OCI-LY1 (cell line): ENCODE measurements around the gene LLGL2.

Source experiments
- H2AFZ ChIP-seq: fragments of 200-600 bp; sonication (generic), shearing (Covaris generic); 2 replicates; pipeline ENCODE4 v1.6.0; 2014; ENCODE audit warnings: antibody characterized with exemption, mild to moderate bottlenecking, low read length
- H3F3A ChIP-seq: fragments of 200-600 bp; sonication (generic), shearing (Covaris generic); 2 replicates; pipeline ENCODE4 v1.6.0; 2014; ENCODE audit warnings: mild to moderate bottlenecking, antibody characterized with exemption, low read length, moderate library complexity; ENCODE audit not compliant: insufficient read depth
- H3K27ac ChIP-seq: fragments of 200-600 bp; sonication (generic); 2 replicates; pipeline ENCODE4 v1.5.1; 2014; ENCODE audit warnings: low read length, mixed run types, mild to moderate bottlenecking, low read depth; ENCODE audit not compliant: poor library complexity, severe bottlenecking
- H3K27me3 ChIP-seq: fragments of 200-600 bp; sonication (generic); 2 replicates; pipeline ENCODE4 v1.6.0; 2014; ENCODE audit warnings: antibody characterized with exemption, mild to moderate bottlenecking, low read length, moderate library complexity; ENCODE audit not compliant: insufficient read depth
- H3K36me3 ChIP-seq: fragments of 200-600 bp; sonication (generic); 2 replicates; pipeline ENCODE4 v1.6.1; 2014; ENCODE audit warnings: mild to moderate bottlenecking, antibody characterized with exemption, low read length, moderate library complexity, mixed read lengths; ENCODE audit not compliant: insufficient read depth
- H3K4me1 ChIP-seq: fragments of 200-600 bp; sonication (generic); 2 replicates; pipeline ENCODE4 v1.5.1; 2014; ENCODE audit warnings: mild to moderate bottlenecking, low read length, moderate library complexity; ENCODE audit not compliant: insufficient read depth, severe bottlenecking
- H3K4me2 ChIP-seq: fragments of 200-600 bp; sonication (generic), shearing (Covaris generic); 2 replicates; pipeline ENCODE4 v1.6.1; 2014; ENCODE audit warnings: low read length
- H3K4me3 ChIP-seq: fragments of 200-600 bp; sonication (generic); 2 replicates; pipeline ENCODE4 v1.5.1; 2014; ENCODE audit warnings: low read length, low read depth, mild to moderate bottlenecking, mixed read lengths; ENCODE audit not compliant: poor library complexity, severe bottlenecking
- H3K79me2 ChIP-seq: fragments of 200-600 bp; shearing (Covaris generic); 2 replicates; pipeline ENCODE4 v1.6.1; 2016; ENCODE audit warnings: mixed run types, low read length, mixed read lengths; ENCODE audit not compliant: insufficient read depth
- H3K9ac ChIP-seq: fragments of 200-600 bp; sonication (generic), shearing (Covaris generic); 2 replicates; pipeline ENCODE4 v1.6.1; 2014; ENCODE audit warnings: mild to moderate bottlenecking, low read length, mixed read lengths
- H3K9me2 ChIP-seq: fragments of 200-600 bp; sonication (generic), shearing (Covaris generic); 2 replicates; pipeline ENCODE4 v1.6.1; 2014; ENCODE audit warnings: low read depth, mild to moderate bottlenecking, low read length, mixed read lengths
- H3K9me3 ChIP-seq: fragments of 200-600 bp; shearing (Covaris generic); 2 replicates; pipeline ENCODE4 v1.6.1; 2014; ENCODE audit warnings: low read length, mixed read lengths
- H4K20me1 ChIP-seq: fragments of 200-600 bp; sonication (generic), shearing (Covaris generic); 2 replicates; pipeline ENCODE4 v1.6.0; 2016; ENCODE audit warnings: mild to moderate bottlenecking, low read length; ENCODE audit not compliant: insufficient read depth
- EZH2 ChIP-seq: fragments of 200-600 bp; sonication (generic), shearing (Covaris generic); IDR thresholded peaks from 2 replicates; pipeline ENCODE4 v1.8.0; 2017; ENCODE audit warnings: borderline replicate concordance, mixed run types, mild to moderate bottlenecking, antibody characterized with exemption, low read length, moderate library complexity, mixed read lengths
- TF ChIP-seq, protein P1 (sequence below): fragments of 200-600 bp; sonication (generic), shearing (Covaris generic); IDR thresholded peaks from 2 replicates; pipeline ENCODE4 v1.5.1; 2017; ENCODE audit warnings: mild to moderate bottlenecking, antibody characterized with exemption, low read length, moderate library complexity, mixed read lengths

The LLGL2 gene

DNA sequence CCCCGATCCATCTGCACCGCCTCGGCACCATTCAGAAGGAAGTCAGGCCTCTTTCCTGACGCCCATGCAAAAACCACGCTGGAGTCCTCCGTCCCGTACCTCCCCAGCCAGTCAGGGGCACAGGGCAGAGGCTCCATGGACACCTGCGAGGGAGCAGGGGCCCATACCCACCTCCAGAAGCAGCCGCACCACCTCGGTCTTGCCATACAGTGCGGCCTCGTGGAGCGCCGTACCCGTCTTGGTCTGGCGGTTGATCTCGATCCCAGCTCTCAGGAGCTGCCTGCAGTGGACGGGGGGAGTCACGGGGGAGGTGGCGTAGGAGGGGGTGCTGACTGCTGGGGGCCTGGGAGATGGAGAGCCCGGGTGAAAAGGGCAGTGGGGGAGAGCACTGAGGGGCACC is 19.4 kb upstream of the LLGL2 start:
- Histone ChIP-seq H3K9me3 (no peaks in the 10 kb centered on the region), H3K27ac (no peak overlapping the region), H2AFZ (no peak overlapping the region)

DNA sequence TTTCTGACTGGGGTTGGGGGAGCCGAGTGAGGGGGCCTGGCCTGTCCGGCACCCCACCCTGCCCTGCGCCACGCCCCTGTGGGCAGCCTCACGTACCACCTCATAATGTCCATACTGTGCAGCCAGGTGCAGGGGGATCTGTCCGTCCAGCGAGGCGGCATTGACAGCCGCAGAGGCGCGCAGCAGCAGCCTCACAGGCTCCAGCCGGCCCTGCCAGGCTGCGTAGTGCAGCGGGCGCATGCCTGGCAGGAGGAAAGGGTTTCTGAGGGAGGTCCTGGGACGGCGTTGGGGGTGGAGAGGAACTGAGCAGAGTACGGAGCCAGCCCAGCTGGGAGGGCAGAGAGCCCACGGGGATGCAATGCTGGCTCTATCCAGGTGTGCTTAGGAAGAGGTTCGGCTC is 18.6 kb upstream of the LLGL2 start:
- Histone ChIP-seq H3F3A (no peaks in the 10 kb centered on the region), H3K4me2 (no peak overlapping the region), H3K27ac (no peak overlapping the region), H3K4me3 (no peak overlapping the region), H3K27me3 (peaks cover 15% of the 10 kb centered on the region), H3K4me1 (no peaks in the 10 kb centered on the region), H3K9ac (no peak overlapping the region), H3K36me3 (no peaks in the 10 kb centered on the region), H4K20me1 (no peaks in the 10 kb centered on the region), H3K9me2 (no peaks in the 10 kb centered on the region), H3K79me2 (no peaks in the 10 kb centered on the region), H3K9me3 (no peaks in the 10 kb centered on the region), H2AFZ (no peak overlapping the region)
- TF ChIP-seq EZH2 = no peak
- TF ChIP-seq, protein P1, sequence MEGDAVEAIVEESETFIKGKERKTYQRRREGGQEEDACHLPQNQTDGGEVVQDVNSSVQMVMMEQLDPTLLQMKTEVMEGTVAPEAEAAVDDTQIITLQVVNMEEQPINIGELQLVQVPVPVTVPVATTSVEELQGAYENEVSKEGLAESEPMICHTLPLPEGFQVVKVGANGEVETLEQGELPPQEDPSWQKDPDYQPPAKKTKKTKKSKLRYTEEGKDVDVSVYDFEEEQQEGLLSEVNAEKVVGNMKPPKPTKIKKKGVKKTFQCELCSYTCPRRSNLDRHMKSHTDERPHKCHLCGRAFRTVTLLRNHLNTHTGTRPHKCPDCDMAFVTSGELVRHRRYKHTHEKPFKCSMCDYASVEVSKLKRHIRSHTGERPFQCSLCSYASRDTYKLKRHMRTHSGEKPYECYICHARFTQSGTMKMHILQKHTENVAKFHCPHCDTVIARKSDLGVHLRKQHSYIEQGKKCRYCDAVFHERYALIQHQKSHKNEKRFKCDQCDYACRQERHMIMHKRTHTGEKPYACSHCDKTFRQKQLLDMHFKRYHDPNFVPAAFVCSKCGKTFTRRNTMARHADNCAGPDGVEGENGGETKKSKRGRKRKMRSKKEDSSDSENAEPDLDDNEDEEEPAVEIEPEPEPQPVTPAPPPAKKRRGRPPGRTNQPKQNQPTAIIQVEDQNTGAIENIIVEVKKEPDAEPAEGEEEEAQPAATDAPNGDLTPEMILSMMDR = no peak

More for the DNA sequence above, 19.4 kb upstream of the LLGL2 start:
- peaks cover 15% of the 10 kb centered on the region for H3K27me3 ChIP-seq
- no peaks in the 10 kb centered on the region for H3K36me3 ChIP-seq
- H3K4me3 ChIP-seq = no peak overlapping the region
- no peaks in the 10 kb centered on the region for H3K9me2 ChIP-seq
- H3K79me2 ChIP-seq = no peaks in the 10 kb centered on the region
- H3K9ac ChIP-seq = no peak overlapping the region
- H3K4me1 ChIP-seq = no peaks in the 10 kb centered on the region
- no peaks in the 10 kb centered on the region for H4K20me1 ChIP-seq
- H3F3A ChIP-seq = no peaks in the 10 kb centered on the region
- no peak overlapping the region for H3K4me2 ChIP-seq
- TF ChIP-seq, protein P1 = no peak
- no peak for TF ChIP-seq EZH2

DNA sequence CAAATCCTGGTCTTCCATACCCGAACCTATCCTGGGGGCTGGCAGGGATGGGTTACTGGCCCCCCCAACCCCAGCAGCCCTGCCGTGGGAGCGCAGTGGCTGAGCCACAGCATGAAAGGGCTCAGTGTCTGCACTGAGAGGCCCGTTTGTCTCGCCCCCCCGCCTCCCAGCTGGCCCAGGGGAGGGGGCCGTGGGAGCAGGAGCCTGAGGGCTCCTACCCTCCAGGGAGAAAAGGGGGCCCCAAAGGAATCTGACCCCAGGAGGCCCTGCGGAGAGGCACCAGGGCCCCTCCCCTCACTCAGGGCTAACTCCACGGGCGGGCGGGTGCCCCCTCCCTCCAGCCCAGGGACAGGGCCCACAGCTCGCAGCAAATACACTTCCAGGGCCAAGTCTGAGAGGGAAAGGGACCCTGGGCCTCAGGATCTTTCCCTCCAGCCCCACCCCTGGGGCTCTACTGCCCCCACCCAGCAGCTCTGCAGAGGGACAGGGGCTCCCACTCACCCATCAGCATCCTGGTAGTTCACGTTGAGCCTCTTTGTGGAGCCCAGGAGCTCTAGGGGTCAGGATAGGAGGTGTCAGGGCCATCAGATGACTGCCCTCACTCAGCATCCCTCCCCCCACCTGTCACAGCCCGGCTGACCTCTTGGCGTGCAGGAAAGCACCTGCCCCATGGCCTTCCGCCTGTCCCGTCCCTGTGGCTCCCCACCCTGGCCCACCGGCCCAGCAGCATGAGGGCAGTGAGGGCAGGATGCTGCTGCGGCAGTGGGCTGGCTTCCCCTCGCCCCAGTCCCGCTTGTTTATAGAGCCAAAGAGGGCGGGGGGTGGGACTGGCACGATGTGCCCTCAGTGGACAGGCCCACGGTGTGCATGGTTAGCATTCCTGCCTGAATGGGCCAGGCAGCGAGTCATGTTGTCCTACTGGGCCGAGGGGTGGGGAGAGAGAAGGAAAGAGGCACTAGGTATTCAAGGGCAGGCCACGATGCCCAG is 17.5 kb upstream of the LLGL2 start:
- Histone ChIP-seq H3K79me2 (no peaks in the 10 kb centered on the region), H3K9ac (no peak overlapping the region), H2AFZ (no peak overlapping the region), H3F3A (no peaks in the 10 kb centered on the region), H3K27me3 (peaks cover 15% of the 10 kb centered on the region), H3K4me3 (no peak overlapping the region), H3K9me2 (no peaks in the 10 kb centered on the region), H3K4me1 (no peaks in the 10 kb centered on the region), H3K9me3 (no peaks in the 10 kb centered on the region), H3K27ac (no peak overlapping the region), H4K20me1 (no peaks in the 10 kb centered on the region), H3K4me2 (no peak overlapping the region), H3K36me3 (no peaks in the 10 kb centered on the region)
- no peak for TF ChIP-seq EZH2
- TF ChIP-seq, protein P1 = no peak
